Measurements from ENCODE around the gene CARS1.
A peak's percentile ranks its signal among the peaks of the same experiment; 100 is the strongest.

Gene CARS1

GRCh38 chr11:3007404-3008010 lies 49.7 kb downstream of the CARS1 start:
- no peak for DNase-seq

GRCh38 chr11:3006505-3007260 lies 50.5 kb downstream of the CARS1 start:
- no peak for DNase-seq

- DNase-seq, result no peak
Observed at GRCh38 chr11:3004481-3004880, 52.7 kb downstream of the CARS1 start.

GRCh38 chr11:3003396-3004231 lies 53.6 kb downstream of the CARS1 start:
- no peak for DNase-seq

GRCh38 chr11:3002871-3003270 lies 54.4 kb downstream of the CARS1 start:
- DNase-seq, result no peak

GRCh38 chr11:3002351-3002861 lies 54.8 kb downstream of the CARS1 start:
- DNase-seq, result no peak

GRCh38 chr11:3001496-3001895 lies 55.7 kb downstream of the CARS1 start:
- peak; percentile 79 for DNase-seq

- peak; percentile 88 for DNase-seq
Observed at GRCh38 chr11:3000032-3000961, 56.9 kb downstream of the CARS1 start.

- no peak for DNase-seq
Observed at GRCh38 chr11:2999464-2999998, 57.7 kb downstream of the CARS1 start.

GRCh38 chr11:2998073-2998850 lies 59.0 kb downstream of the CARS1 start:
- peak; percentile 64 for DNase-seq

GRCh38 chr11:2997406-2997805 lies 59.8 kb downstream of the CARS1 start:
- DNase-seq, result no peak

GRCh38 chr11:2996976-2997375 lies 60.2 kb downstream of the CARS1 start:
- DNase-seq, result no peak

GRCh38 chr11:2995893-2996554 lies 61.2 kb downstream of the CARS1 start:
- no peak for DNase-seq

GRCh38 chr11:2995031-2995561 lies 62.1 kb downstream of the CARS1 start:
- DNase-seq, result no peak

- DNase-seq, result no peak
Observed at GRCh38 chr11:2994336-2994730, 62.9 kb downstream of the CARS1 start.

GRCh38 chr11:2992997-2993325 lies 64.3 kb downstream of the CARS1 start:
- no peak for DNase-seq

GRCh38 chr11:2992234-2992996 lies 64.8 kb downstream of the CARS1 start, which contains the start of gene NAP1L4:
Gene NAP1L4 (minus strand): TSS chr11:2992329. CDS start chr11:2979220, 13,109 bp downstream.
- DNase-seq, result peak; percentile 97

GRCh38 chr11:2991452-2992233 lies 65.6 kb downstream of the CARS1 start:
- peak; percentile 26 for DNase-seq

Data from NCI-H2029 (cell line).